HuH-7 (cell line): ENCODE data around the gene NPW.
"Not testable (repeated sequence)": the region's sequence is repeated elsewhere in the genome, so short reads cannot be mapped to it uniquely, and the experiment has no call there.

Experiments
- DNase-seq: peaks from one replicate; pipeline ENCODE4 v3.0.0; 2011; ENCODE audit warnings: low spot score

NPW gene

DNA sequence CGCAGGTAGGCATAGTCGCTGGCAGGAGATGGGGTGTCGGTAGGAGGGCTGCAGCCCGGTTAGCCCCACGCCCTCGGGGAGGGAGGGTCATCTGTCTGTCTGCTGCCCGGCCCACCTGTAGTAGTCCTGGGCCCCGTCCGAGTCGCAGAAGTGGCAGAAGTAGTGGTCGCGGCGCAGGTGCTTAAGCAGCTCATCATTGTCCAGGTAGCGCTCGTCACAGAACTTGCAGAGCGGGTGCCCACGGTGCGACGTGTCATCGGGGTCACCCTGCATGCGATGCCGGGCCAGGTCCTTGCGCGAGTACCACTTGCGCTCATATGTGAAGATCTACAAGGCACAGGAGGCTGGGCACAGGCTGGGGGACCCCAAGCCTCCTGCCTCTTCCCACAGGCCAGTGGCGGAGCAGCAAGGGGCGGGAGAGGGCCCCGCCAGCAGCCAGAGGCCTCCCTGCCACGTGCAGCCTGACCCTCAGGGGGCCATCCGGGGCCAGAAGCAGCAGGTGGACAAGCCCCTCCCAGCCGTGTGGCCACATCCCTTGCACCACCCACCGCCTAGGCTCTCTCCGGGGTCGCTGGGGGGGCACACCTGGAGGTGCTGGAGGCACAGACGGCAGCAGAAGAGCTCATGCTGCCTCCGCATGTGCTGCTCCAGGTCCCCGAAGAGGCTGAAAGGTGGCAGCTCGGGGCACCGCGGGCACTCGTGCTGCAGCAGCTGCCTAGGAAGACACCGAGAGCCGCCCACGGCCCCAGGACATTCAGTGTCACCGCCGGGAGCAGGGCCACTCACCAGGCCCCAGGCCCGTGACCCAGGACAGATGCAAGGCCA lies 17.0 kb upstream of the NPW start:
- DNase-seq = no peak

DNA sequence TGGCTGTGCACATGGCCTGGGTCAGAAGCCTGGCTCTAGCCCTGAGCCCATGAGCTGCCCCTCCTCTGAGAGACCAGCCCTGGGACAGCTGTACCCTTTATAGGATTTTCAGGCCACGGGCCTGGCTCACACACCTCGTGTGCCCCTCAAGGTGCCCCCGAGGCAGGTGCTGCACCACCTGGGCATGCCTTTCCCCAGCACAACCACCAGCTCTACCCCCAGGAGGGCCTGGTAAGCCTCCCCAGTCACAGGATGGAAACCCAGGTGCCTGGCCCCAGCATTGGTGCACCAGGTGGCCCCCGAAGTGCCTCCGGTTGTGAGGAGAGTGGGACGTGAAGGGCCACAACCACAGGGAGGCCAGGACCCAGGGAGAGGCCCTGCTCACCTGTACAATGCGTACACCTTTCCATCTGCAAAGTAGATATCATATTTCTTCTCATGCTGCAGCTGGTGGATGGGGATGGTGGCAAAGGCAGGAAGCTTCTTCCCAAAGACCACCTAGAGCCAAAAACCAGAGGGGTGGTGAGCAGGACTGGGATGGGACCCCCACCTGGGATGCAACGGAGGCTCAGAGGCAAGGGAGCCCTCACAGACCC lies 16.3 kb upstream of the NPW start:
- DNase-seq = no peak

DNA sequence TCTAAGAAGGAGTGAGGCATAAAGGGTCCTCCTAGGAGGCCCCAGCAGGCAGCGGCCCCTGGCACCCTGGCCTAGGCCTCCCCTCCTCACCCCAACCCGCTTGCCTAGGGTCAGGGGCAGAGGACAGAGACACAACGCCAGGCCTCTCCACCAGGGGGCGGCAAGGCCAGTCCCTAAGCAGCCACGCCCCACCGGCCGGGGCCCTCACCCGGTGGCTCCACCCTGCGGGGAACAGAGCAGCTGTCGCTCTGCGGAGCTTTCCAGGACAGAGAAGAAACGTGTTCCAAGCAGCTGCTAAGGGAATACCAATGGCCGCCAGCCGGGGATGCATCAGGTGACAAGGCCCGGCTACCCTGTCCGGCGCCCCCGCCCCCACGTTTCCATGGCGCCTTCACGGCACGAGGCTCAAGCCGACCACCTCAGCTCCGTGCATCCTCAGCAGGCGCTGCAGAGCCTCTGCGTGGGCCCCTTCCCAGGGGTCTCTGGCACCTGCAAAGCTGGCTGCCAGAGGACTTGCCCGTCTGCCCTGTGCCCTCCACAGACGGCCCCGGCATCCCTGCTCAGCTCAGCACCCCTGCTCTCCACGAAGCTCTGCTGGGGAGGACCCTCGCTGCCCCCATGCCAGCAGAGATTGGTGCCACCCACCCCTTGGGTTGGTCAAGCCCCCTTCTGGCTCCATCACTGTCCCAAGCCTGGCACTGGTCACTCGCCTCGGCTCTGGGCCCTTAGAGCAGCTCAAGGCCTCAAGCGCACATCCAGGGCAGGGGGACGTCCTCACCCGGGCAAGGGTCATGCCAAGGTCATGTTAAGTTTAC lies 15.6 kb upstream of the NPW start:
- peak; percentile 97 for DNase-seq

DNA sequence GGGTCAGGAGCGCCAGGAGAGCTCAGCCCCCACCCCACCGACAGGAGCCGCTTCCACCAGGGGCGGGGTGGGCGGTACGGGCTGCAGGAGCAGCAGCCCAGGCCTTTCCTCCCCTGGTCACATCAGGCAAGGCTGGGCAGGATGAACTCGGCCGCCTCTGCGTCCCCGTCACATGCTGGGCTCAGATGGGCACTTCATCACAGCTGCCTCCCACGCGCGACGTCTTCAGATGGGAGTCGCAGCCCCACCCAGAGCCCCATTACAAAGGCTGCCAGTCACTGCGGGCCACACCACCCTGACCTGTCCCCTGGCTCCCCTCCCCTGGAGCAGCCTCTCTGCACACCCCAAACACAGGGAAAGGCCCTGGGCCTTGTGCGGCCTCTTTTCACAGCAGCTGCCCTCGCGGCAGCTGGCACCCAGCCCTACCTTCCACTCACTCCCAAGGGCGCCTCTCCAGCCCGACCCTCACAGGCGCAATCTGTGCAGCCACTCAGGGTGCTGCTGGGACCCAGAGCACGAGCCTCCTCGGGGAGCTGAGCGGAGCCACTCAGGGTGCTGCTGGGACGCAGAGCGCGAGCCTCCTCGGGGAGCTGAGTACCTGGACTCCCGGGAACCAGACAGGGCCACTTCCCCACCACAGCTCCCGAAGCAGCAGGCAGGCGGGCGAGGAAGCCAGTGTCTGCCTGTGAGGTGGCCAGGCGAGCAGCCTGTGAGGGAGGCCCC lies 14.6 kb upstream of the NPW start:
- DNase-seq = no peak

DNA sequence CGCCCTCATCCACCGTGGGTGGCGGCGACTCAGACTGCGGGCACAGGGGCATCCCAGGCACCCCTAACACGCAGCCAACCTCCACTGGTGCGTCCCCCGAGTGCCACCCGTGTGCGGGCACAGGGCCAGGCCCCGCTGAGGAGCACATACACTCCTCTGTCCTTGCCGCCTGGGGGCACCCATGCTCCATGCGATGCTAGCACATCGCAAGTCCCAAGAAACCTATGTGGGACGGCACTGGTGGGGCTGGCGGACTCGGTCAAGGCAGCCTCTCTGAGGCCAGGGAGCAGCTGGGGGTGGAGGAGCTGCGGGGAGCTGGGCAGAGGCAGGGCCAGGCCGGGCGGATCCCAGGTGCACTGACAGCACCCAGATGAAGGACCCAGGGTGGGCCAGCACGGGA lies 13.9 kb upstream of the NPW start:
- no peak for DNase-seq

DNA sequence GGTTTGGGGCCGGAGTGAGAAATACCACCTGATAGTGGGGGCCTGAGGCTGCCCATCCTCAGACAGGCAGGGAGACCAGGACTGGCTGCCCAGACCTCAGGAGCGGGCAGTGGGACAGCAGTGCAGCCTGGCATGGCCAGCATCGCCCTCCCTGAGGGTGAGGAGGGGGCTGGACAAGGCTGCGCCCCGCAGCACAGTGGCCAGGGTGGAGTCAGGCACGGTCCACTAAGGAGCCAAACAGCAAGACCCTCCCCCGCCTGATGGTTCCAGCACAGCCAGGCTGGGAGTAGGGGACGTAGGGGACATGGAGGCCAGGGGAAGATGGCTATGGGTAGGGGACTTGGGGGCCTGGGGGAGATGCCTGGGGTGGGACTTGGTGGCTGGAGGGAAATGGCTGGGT lies 13.3 kb upstream of the NPW start:
- DNase-seq = no peak

DNA sequence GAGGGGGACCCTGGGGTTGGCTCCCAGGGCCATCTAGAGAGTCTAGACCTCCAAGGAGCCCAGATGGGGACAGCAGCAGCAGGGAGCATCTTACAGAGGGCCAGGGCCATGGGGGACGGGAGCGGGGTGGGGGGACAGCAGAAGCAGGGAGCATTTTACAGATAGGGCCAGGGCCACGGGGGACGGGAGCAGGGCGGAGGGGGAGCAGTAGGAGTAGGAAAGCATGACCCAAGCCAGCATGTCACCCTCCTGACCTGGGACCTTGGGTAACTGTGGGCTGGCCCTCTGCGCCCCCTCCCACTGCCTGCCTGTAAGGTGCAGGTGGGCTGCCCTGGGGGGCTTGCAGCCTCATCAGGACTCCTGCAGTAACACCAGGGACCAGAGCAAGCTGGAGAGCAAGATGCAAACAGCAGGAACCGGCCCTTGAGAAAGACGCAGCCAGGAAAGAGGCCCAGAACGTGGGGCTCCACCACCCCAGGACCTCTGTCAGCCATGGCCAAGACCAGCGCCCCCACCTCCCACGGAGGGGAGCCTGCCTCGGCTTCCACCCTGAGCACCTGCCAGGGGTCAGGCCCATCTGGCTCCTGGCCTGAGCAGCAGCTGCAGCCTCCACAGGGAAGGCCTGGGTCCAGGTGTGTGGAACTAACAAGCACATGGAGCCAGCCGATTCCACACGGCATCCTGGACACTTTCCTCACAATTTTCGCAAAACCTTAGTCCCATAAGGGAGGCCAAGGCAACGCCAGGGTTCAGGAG lies 12.3 kb upstream of the NPW start:
- DNase-seq = no peak

DNA sequence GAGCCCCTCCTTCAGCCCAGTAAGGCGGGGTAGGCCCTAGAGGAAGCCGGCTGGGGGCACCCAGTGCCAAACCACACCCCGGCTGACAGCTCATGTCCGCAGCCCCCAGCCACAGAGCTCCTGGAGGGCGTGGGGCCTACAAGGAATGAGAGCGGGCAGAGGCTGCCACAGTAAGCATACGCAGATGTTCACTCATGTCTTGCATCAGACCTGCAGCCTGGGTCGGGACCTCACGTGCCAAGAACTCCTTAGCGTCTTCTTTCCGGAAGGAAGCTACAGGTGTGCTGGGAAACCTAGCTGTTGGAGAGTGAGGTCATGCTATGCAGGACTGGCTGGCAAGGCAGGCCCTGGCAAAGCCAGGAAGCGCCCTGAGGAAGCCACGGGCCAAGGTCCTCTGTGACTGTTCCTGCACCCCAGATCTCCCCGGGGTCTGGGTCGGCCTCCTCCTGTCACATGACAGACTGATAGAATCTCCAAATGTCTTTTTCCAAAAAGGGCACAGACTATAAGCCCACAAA lies 11.5 kb upstream of the NPW start:
- no peak for DNase-seq

DNA sequence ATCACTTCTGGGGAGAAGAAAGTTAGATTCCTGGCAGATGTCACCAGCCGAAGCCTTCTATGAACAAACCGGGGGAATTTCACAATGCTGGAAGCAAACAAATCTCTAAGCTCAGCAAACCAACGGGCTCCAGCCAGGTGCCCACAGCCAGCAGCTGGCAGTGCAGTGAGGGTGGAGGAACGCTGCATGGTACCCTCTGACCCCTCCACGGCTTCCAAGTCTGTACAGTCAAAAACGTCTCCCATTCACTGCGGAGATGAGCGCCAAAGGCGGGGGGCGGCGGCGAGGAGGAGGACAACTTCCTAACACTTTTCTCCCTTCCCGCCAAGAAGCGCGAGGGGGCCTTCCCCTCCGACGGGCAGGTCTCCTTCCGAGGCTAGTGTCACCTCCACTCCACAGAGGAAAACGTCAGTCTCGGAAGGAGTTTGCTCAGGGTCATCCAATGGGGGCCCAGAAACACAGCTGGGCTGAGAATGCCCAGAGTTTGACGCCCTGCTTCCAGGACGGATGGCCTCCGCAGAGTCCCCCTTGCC lies 10.9 kb upstream of the NPW start:
- no peak for DNase-seq

DNA sequence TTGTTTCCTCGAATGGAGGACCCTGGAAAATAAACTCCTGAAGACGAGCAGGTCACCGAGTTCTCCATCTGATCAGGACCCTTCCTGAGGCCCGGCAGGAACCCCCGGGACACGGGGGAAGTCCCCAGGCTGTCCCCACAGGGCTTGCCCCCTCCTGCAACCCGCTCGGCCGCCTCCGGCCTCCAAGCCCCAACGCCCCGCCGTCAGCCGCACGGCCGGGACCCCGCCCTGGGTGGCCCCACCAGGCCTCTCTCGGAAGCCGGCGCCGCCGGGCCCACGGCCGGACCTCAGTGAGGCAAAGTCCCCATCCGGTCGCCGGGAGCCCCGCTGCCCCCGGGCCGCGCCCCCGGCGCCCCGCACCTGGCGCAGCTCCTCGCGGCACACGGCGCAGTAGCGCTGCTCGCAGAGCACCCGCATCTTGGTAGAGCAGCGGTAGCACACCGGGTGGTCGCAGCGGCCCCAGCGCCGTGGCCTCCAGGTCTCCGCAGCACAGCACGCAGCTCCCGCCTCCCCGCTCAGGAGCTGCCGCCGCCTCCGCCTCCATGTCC lies 10.3 kb upstream of the NPW start:
- no peak for DNase-seq

DNA sequence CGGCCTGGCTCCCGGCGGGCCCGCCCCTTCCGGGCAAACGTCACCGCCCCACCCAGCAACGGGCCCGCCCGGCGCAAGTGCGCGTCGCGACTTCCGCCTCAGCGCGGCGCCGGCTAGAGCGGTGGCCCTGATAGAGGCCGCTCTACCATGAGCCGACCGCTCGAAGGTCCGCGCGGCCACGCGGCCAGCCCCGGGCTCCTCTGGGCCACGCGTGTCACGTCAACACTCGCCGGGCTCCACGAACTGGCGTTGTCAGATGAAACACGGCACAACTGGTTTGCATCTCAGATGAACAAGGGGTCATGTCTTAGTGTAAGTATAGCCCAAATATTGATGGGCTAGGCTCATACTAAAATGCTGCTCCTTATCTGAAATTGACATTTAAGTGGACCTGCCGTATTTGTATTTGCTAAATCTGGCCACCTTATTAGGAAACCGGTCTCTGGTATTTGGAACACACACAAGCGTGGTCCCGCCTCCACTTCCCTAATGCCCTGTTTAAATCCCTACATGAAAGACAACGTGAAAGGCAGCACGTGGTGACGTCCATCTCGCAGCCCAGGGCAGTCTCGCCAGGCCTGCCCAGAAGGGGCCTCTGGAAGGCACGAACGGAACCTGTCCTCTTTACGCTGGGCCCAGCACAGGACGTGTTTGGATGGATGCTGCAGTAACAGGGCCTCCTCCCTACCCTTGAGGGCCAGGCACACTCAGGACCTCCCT lies 9.6 kb upstream of the NPW start, which contains the start of gene ZNF598:
ZNF598 (minus strand) TSS at position 31 of the 720 bp plus-strand sequence.
- DNase-seq = peak; percentile 86

DNA sequence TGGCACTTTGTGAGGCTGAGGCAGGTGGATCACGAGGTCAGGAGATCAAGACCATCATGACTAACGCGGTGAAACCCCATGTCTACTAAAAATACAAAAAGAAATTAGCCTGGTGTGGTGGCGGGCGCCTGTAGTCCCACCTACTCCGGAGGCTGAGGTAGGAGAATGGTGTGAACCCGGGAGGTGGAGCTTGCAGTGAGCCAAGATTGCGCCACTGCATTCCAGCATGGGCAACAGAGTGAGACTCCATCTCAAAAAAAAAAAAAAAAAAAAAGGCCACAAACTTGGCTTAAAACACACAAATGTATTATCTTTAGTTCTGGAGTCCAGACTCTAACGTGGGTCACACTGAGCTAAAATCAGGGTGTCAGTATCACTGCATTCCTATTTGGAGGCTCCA lies 7.9 kb upstream of the NPW start:
- not testable (repeated sequence) for DNase-seq

DNA sequence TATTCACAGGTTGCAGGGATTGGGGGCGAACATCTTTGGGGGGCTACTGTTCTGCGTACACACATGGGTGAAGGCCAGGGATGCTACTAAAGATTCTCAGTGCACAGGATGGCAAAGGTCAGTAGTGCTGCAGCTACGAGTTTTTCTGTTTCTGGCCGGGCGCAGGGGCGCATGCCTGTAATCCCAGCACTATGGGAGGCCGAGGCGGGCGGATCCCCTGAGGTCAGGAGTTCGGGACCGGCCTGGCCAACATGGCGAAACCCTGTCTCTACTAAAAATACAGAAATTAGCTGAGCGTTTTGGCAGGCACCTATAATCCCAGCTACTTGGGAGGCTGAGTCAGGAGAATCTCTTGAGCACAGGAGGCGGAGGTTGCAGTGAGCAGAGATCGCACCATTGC lies 6.1 kb upstream of the NPW start:
- no peak for DNase-seq

DNA sequence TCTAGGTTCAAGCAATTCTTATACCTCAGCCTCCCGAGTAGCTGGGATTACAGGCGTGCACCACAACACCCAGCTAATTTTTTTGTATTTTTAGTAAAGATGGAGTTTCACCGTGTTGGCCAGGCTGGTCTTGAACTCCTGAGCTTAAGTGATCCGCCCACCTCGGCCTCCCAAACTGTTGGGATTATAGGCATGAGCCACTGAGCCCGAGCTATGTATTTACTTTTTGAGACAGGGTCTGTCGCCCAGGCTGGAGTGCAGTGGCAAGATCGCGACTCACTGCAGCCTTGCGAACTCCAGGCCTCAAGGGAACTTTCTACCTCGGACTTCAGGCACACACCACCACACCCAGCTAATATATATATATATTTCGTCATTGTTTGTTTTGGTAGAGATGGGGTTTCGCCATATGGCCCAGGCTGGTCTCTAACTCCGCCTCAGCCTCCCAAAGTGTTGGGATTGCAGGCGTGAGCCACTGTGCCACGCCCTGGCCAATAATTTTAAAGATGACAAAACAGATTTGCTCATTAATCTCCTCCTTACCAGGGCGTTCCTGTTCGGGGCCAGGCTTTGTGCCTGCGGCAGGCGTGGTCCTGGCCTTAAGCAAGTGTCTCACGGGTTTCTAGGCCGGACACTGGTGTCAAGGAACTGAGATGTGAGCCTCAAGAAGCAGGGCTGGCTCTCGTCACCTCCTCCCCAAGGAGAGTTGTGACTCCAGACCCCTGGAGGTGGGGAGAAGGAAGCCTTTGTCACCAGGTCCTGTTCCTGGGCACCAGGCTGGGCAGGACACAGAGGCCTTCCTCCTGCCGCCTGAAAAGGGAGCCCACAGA lies 4.3 kb upstream of the NPW start:
- no peak for DNase-seq

DNA sequence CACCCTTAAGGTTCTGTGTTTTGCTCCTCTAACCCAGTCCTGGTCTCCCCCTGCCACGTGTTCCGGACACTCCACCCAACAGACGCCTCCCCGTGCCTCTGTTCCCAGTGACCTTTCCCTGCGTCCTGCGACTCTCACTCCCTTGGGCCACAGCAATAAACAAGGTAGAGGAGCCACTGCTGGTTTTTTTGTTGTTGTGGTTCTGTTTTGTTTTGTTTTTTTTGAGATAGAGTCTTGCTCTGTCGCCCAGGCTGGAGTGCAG lies 3.7 kb upstream of the NPW start:
- DNase-seq = no peak

DNA sequence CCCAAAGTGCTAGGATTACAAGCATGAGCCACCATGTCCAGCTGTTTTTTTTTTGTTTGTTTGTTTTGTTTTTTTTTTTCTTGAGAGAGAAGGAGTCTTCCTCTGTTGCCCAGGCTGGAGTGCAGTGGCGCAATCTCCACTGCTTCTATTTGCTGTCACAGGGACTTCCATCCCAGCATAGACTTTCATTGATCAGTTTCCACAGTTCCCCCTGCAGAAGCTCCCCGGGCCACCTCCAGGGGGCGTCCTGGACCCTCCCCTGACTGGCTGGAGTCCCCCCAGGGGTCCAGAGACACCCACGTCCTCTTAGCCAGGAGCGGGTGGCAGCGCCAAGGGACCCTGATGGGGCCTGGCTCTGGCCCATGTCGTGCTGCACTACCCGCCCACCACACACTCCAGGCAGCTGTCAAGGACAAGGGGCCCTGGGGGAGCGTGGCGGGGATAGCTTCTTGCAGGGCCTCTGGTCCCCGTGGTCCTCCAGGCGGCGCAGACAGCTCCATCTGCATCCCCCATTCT lies 3.1 kb upstream of the NPW start:
- DNase-seq = no peak

DNA sequence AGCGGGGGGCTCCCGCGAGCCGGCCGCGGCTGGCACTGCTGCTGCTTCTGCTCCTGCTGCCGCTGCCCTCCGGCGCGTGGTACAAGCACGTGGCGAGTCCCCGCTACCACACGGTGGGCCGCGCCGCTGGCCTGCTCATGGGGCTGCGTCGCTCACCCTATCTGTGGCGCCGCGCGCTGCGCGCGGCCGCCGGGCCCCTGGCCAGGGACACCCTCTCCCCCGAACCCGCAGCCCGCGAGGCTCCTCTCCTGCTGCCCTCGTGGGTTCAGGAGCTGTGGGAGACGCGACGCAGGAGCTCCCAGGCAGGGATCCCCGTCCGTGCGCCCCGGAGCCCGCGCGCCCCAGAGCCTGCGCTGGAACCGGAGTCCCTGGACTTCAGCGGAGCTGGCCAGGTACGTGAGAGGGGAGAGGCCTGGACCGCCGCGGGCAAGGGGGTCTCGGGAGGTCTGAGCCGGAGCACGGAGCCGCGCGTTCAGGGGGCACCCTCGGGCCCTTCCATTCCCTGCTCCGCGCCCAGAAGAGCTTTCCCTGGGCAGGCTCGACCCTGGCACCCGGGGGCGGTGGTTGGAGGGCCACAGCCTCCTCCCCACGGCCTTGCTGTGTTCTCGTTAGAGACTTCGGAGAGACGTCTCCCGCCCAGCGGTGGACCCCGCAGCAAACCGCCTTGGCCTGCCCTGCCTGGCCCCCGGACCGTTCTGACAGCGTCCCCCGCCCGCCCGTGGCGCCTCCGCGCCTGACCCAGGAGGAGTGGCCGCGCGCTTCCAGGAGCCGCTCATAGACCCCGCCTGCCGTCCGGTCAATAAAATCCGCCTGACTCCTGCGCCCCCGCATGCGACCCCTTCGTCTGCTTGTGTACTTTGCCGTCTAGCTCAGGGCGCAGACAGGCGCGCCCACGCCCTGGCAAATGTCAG lies 591 bp downstream of the NPW start:
- DNase-seq = no peak

DNA sequence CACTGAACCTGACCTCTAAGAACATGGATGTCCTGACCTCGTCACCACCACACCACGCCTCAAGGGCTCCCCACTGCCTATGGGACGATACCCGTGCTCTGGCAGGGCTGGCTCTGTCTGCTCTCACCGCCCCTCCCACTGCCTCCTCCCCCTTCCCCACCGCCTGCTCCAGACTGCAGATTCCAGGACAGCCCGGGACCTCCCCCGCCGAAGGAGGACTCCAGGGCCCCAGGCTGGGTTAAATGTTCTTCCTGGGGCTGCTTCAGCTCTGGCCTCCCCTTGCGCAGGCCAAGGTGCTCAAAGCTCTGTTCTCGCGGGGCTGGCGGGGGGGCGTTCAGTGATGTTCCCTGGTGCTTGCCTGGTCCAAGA lies 3.1 kb downstream of the NPW start:
- DNase-seq = peak; percentile 88
